ENCODE measurements around the gene ATP2A3. TPM values are rescaled to one million over a fixed set of nuclear protein-coding genes. Genes with fewer than 3 reads are reported as not detected.

ATP2A3 gene
- total RNA-seq, 1 donor from 2014 or later: 274 TPM

DNA sequence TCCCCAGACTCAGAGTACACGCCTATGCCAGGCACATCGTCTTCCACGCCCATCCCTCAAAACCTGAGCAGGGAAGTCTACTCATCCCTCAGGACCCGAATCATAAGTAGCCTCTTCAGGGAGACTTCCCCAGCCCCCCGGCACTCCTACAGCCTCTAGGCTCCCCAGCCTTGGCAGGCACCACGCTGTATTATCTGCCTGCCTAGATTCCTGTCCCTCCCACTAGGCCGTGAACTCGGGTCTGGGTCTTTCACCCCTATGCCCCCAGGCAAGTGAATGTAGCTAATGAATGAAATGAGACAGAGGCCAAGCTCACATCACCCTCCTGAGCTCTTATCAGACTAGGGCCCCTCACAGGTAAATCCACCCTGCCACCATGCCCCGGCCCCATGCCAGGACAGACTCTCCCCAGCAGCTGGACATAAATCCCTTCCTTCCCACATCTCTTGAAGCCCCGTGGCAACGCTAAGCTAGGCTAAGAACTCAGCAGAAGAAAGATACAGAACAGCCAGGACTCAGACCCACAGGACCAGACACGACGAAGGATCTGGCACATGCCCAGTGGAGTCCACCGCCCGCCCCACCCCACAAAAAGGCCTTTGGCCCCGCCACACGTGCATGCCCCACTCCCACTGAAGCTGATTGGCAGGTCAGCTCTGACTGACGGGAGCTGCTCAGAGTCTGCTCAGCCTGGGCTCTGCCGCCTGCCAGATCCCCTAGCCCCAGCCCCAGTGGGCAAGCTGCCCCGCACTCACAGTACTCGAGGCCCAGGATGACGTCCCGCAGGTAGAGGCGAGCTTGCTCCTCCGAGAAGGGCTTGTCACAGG lies 84.4 kb downstream of the ATP2A3 start:
- intact Hi-C loops (cut with micrococcal nuclease): no loop called here

DNA sequence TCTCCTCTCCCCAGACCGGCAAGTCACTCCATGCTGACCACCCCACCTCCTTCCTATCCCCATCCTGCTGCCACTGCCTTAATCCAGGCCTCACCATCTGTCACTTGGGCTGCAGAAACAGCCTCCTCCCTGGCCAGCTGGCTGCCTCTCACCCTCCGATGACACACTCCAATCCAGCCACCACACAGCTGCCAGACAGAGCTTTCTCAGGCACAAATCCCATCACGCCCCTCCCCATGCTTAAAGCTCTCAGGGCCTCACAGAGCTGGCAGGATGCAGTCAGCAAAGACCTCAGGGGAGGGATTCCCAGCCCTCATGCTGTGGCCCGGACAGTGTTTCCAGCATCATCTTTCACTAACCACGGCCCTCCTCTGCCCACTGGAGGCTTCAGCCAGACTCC lies 85.1 kb downstream of the ATP2A3 start:
- intact Hi-C loops (cut with micrococcal nuclease): no loop called here

DNA sequence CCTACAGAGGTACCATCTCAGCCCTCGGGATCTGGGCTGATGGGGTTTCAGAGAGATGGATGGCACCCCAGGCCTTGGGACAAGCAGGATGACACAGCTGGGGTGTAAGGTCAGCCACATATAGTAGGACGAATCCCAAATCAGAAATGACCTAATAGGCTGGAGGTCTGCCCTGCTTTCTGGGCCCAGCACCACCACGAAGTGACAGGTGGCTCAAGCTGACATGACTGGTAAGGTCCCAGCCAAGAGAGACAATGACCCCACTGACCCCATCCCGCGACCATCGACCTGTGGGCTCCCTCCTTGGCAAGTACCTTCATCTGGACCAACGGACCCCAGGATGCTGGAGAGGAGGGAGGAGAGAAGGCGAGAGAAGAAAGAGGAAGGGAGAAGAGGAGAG lies 87.0 kb downstream of the ATP2A3 start:
- intact Hi-C loops (cut with micrococcal nuclease): no loop called here

DNA sequence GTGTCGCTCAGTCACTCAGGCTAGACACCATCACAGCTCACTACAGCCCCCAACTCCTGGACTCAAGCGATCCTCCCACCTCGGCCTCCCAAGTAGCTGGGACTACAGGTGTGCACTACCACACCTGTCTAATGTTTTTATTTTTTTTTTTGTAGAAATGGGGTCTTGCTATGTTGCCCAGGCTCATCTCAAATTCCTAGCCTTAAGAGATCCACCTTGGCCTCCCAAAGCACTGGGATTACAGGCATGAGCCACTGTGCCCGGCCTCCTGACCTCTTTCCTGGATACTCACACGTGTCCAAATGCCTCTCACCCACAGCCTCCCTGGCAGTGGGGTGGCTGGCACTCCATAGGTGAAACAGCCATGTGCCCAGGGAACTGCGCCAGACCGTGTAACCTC lies 88.9 kb downstream of the ATP2A3 start:
- intact Hi-C loops (cut with micrococcal nuclease): no loop called here

Other genes starting within 250 kb of the ATP2A3 start
- 26.8 and 26.9 TPM in 2 replicates for gene HASPIN, start 240.5 kb downstream of the ATP2A3 start, total RNA-seq
- 45.7 and 45.9 TPM in 2 replicates for gene ITGAE, start 163.2 kb downstream of the ATP2A3 start, total RNA-seq
- 45.7 and 49.4 TPM in 2 replicates for gene NCBP3, start 118.2 kb downstream of the ATP2A3 start, total RNA-seq
- gene CAMKK1, start 71.4 kb downstream of the ATP2A3 start, total RNA-seq: 3.9 and 4.3 TPM in 2 replicates
- 0.20 and 0.32 TPM in 2 replicates for gene P2RX1, start 48.0 kb downstream of the ATP2A3 start, total RNA-seq
- 64.2 and 66.0 TPM in 2 replicates for gene ZZEF1, start 178.6 kb upstream of the ATP2A3 start, total RNA-seq
- 6.2 and 7.0 TPM in 2 replicates for gene CYB5D2, start 178.8 kb upstream of the ATP2A3 start, total RNA-seq

Measured in T-helper 1 cell treated with Interleukin-12 subunit alpha and Interleukin-12 subunit beta and Interleukin-4 antibody, amounts not matched to agents 30 ng/mL and 1 ng/mL, for 36 hours (primary cell).